IPS-20b (cell line): ENCODE data around the gene CD300E.
"Not testable (repeated sequence)": the region's sequence is repeated elsewhere in the genome, so short reads cannot be mapped to it uniquely, and the experiment has no call there.

Experiments
- H3K27ac ChIP-seq: one replicate; pipeline ENCODE4 v1.5.1; 2013; ENCODE audit warnings: low read length
- H3K27me3 ChIP-seq: 2 replicates; pipeline ENCODE4 v1.6.1; 2013; ENCODE audit warnings: mild to moderate bottlenecking, low read length, inconsistent platforms; ENCODE audit not compliant: insufficient read depth
- H3K36me3 ChIP-seq: 2 replicates; pipeline ENCODE4 v1.6.1; 2013; ENCODE audit warnings: low read depth, mild to moderate bottlenecking, inconsistent platforms, low read length, moderate library complexity; ENCODE audit not compliant: insufficient read depth
- H3K4me1 ChIP-seq: 2 replicates; pipeline ENCODE4 v1.6.1; 2013; ENCODE audit warnings: mild to moderate bottlenecking, control low read depth, inconsistent platforms, low read length, moderate library complexity; ENCODE audit not compliant: insufficient read depth
- H3K4me3 ChIP-seq: 2 replicates; pipeline ENCODE4 v1.5.1; 2013; ENCODE audit warnings: mild to moderate bottlenecking, low read length, inconsistent platforms
- H3K9ac ChIP-seq: 2 replicates; pipeline ENCODE4 v1.6.1; 2013; ENCODE audit warnings: low read depth, mild to moderate bottlenecking, inconsistent platforms, low read length, moderate library complexity
- H3K9me3 ChIP-seq: 2 replicates; pipeline ENCODE4 v1.6.1; 2013; ENCODE audit warnings: mild to moderate bottlenecking, low read depth, low read length, inconsistent platforms; ENCODE audit not compliant: insufficient read depth

CD300E gene

DNA sequence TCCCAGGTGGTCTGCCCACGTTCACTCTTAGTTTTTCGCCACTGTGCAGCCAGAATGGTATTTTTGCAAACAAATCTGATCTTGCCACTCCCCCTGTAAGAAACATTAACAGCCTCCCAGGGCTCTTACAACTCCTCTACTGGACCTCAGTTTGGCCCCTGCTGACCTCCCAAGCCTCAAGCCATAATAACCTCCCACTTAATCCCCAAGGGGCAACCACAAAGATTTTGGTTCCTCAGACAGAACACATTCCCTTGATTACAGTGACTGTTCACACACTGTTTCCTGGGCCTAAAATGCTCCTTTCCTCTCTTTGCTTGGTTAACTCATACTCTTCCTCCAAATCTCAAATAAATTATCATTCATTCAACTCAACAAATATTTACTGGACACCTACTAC is 21.5 kb upstream of the CD300E start:
- Histone ChIP-seq H3K4me1 (no peaks in the 10 kb centered on the region; the same call in 1 of the 2 replicates), H3K36me3 (no peaks in the 10 kb centered on the region), H3K4me3 (no peak overlapping the region), H3K9me3 (no peaks in the 10 kb centered on the region), H3K9ac (no peak overlapping the region), H3K27ac (no peak overlapping the region), H3K27me3 (peaks cover 9% of the 10 kb centered on the region)

- no peak overlapping the region for H3K4me3 ChIP-seq
- H3K9ac ChIP-seq, result no peak overlapping the region
- H3K9me3 ChIP-seq, result no peaks in the 10 kb centered on the region
- no peak overlapping the region for H3K27ac ChIP-seq
- H3K4me1 ChIP-seq, result no peaks in the 10 kb centered on the region; the same call in 1 of the 2 replicates
- H3K27me3 ChIP-seq, result peaks cover 5% of the 10 kb centered on the region; the same call in 1 of the 2 replicates
- no peaks in the 10 kb centered on the region for H3K36me3 ChIP-seq
Measured at GRCh38 chr17:74644419-74644818, 20.9 kb upstream of the CD300E start.

- H3K9ac ChIP-seq, result no peak overlapping the region
- no peaks in the 10 kb centered on the region for H3K9me3 ChIP-seq
- peaks cover 3% of the 10 kb centered on the region; the same call in 1 of the 2 replicates for H3K27me3 ChIP-seq
- no peak overlapping the region for H3K4me3 ChIP-seq
- no peaks in the 10 kb centered on the region for H3K36me3 ChIP-seq
- H3K4me1 ChIP-seq, result no peaks in the 10 kb centered on the region; the same call in 1 of the 2 replicates
- H3K27ac ChIP-seq, result no peak overlapping the region
Measured at GRCh38 chr17:74643826-74644225, 20.3 kb upstream of the CD300E start.

- Histone ChIP-seq H3K4me3 (no peak overlapping the region), H3K27ac (no peak overlapping the region), H3K4me1 (no peaks in the 10 kb centered on the region; the same call in 1 of the 2 replicates), H3K9ac (no peak overlapping the region), H3K36me3 (no peaks in the 10 kb centered on the region), H3K9me3 (no peaks in the 10 kb centered on the region), H3K27me3 (no peaks in the 10 kb centered on the region; the same call in 1 of the 2 replicates)
Measured at GRCh38 chr17:74642995-74643394, 19.5 kb upstream of the CD300E start.

GRCh38 chr17:74642556-74642955 is 19.0 kb upstream of the CD300E start:
- Histone ChIP-seq H3K9ac (no peak overlapping the region), H3K4me1 (no peaks in the 10 kb centered on the region; the same call in 1 of the 2 replicates), H3K4me3 (no peak overlapping the region), H3K27me3 (no peaks in the 10 kb centered on the region; the same call in 1 of the 2 replicates), H3K27ac (no peak overlapping the region), H3K36me3 (no peaks in the 10 kb centered on the region), H3K9me3 (no peaks in the 10 kb centered on the region)

DNA sequence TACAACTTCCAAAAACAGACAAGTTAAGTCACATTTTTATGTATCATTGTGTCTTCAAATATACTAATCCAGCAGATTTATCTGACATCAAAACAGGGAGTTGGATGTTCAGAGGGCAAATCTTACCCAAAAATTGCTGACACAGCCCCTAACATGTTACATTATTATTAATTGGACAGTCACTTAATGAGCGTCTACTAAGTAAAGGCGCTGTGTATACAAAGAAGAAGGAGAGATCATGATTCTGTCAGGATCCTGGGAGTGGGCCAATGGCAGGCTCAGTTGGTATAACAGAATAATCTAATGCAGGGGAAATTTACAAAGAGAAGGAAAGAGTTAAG is 18.4 kb upstream of the CD300E start:
- Histone ChIP-seq H3K9me3 (no peaks in the 10 kb centered on the region), H3K4me3 (no peak overlapping the region), H3K27ac (no peak overlapping the region), H3K4me1 (no peaks in the 10 kb centered on the region; the same call in 1 of the 2 replicates), H3K36me3 (no peaks in the 10 kb centered on the region), H3K27me3 (no peaks in the 10 kb centered on the region), H3K9ac (no peak overlapping the region)

GRCh38 chr17:74641224-74641957 is 17.9 kb upstream of the CD300E start:
- no peaks in the 10 kb centered on the region for H3K27me3 ChIP-seq
- no peaks in the 10 kb centered on the region; the same call in 1 of the 2 replicates for H3K4me1 ChIP-seq
- H3K27ac ChIP-seq, result no peak overlapping the region
- H3K36me3 ChIP-seq, result no peaks in the 10 kb centered on the region
- no peak overlapping the region for H3K4me3 ChIP-seq
- no peak overlapping the region for H3K9ac ChIP-seq
- H3K9me3 ChIP-seq, result no peaks in the 10 kb centered on the region

DNA sequence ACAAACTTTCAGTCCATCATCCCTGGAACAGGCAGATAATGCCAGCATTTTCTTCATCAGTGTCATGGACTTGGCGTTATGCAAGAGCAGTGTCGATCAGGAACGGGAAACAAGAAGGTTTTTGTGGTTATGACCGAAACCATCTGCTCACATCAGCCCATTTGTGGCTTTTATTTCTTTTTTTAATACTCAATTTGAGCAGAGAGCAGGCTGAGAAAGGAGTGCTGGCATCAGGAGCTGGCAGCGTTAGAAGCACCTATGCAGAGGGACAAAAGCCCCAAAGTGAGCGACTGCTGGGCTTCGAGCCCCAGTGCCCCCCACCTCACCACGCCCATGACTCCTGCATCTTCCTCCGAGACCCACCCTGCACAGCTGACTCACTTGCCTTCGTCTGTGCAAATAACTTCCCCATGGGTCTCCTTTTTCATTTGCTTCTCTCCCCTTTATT is 16.2 kb upstream of the CD300E start:
- Histone ChIP-seq H3K27me3 (no peaks in the 10 kb centered on the region), H3K9me3 (no peaks in the 10 kb centered on the region), H3K4me3 (no peak overlapping the region), H3K27ac (no peak overlapping the region), H3K9ac (no peak overlapping the region), H3K36me3 (no peaks in the 10 kb centered on the region), H3K4me1 (peaks cover 14% of the 10 kb centered on the region)

DNA sequence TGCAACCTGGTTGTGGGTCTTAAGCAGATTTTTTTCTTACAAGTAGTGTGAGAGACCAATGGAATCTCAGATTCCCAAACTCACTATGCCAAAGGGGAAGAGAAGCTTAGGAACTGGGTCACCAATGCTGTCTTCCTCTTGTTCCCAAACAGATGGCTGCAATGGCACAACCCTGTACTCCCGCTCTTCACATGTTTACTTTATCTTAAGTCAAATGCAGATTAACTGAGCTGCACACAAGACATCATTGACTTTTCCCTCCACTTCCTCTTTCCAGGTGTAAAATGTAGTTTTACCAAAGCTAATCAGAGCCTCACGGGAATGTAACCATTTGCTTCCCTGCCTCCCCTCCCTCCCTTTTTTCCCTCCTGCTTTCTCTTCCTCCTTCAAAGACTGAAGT is 14.4 kb upstream of the CD300E start:
- Histone ChIP-seq H3K36me3 (no peaks in the 10 kb centered on the region), H3K9me3 (no peaks in the 10 kb centered on the region), H3K27me3 (no peaks in the 10 kb centered on the region), H3K27ac (no peak overlapping the region), H3K4me1 (peaks cover 14% of the 10 kb centered on the region), H3K4me3 (no peak overlapping the region), H3K9ac (no peak overlapping the region)

GRCh38 chr17:74637265-74637664 is 13.7 kb upstream of the CD300E start:
- Histone ChIP-seq H3K27ac (no peak overlapping the region), H3K9ac (no peak overlapping the region), H3K4me1 (peaks cover 14% of the 10 kb centered on the region; the same call in 1 of the 2 replicates), H3K36me3 (no peaks in the 10 kb centered on the region), H3K27me3 (no peaks in the 10 kb centered on the region), H3K4me3 (no peak overlapping the region), H3K9me3 (no peaks in the 10 kb centered on the region)

- H3K9ac ChIP-seq, result not testable (repeated sequence)
- H3K4me1 ChIP-seq, result peaks cover 18% of the 10 kb centered on the region; the same call in 1 of the 2 replicates
Measured at GRCh38 chr17:74636541-74637085, 13.1 kb upstream of the CD300E start.

DNA sequence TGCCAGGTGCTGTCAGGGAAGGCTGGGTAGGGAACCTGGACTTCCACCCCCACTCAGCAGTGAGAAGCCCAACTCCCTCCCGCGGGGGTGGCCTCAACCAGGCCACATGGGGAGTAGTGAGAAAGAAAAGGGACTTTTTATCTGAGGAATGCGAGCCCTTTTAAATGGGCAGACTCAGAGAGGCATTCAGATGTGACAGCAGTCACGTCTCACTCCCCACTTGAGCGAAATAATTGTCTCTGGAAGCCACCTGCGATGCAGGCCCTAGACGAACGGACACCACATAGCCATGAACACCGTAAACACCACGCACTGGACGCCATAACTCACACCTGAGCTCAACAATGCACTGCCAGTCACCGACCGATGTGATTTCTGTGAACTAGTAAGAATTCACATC is 11.9 kb upstream of the CD300E start:
- H3K4me3 ChIP-seq, result no peak overlapping the region
- no peak overlapping the region for H3K27ac ChIP-seq
- H3K36me3 ChIP-seq, result no peaks in the 10 kb centered on the region
- H3K4me1 ChIP-seq, result peaks cover 18% of the 10 kb centered on the region; the same call in 1 of the 2 replicates
- H3K27me3 ChIP-seq, result no peaks in the 10 kb centered on the region
- no peaks in the 10 kb centered on the region for H3K9me3 ChIP-seq
- H3K9ac ChIP-seq, result no peak overlapping the region

More at GRCh38 chr17:74636541-74637085, 13.1 kb upstream of the CD300E start:
- not testable (repeated sequence) for H3K27ac ChIP-seq, H3K4me3 ChIP-seq, H3K27me3 ChIP-seq, H3K36me3 ChIP-seq, H3K9me3 ChIP-seq
